CD14-positive monocyte (primary cell): ENCODE measurements around the gene ASB16. TPM values are rescaled to one million over a fixed set of nuclear protein-coding genes. Genes with fewer than 3 reads are reported as not detected.

Experiments
- DNase-seq, 3 donors: peaks; one replicate each; pipeline ENCODE4 v3.0.0-alpha.2; 2011 to 2022
- H2AFZ ChIP-seq: 2 replicates; pipeline ENCODE4 v1.6.0; 2012; ENCODE audit warnings: mild to moderate bottlenecking, low read depth, low read length, inconsistent platforms; ENCODE audit not compliant: insufficient read depth, poor library complexity, severe bottlenecking
- H3K27ac ChIP-seq, 2 donors: 1 replicate in 1 of 2; 2 replicates in 1 of 2; pipeline ENCODE4 v1.5.1; 2012 to 2013; ENCODE audit warnings: low read length in 2 of 2, control low read depth in 1 of 2, inconsistent platforms in 1 of 2, low read depth in 1 of 2, mild to moderate bottlenecking in 1 of 2
- H3K27me3 ChIP-seq, 2 donors: one replicate each; pipeline versions ENCODE4 v1.6.0 to v1.6.1; 2011 to 2013; ENCODE audit warnings: low read length in 2 of 2; ENCODE audit not compliant: control insufficient read depth in 2 of 2, insufficient read depth in 2 of 2
- H3K36me3 ChIP-seq, 2 donors: replicated peaks in 1 of 2; 1 replicate in 1 of 2; 2 replicates in 1 of 2; pipeline versions ENCODE4 v1.5.1 to v1.6.1; 2012 to 2013; ENCODE audit warnings: low read length in 2 of 2, control low read depth in 1 of 2, inconsistent platforms in 1 of 2, mild to moderate bottlenecking in 1 of 2; ENCODE audit not compliant: insufficient read depth in 2 of 2, control insufficient read depth in 1 of 2
- H3K4me1 ChIP-seq, 2 donors: 1 replicate in 1 of 2; 2 replicates in 1 of 2; pipeline versions ENCODE4 v1.5.1 to v1.6.1; 2012 to 2013; ENCODE audit warnings: low read length in 2 of 2, control low read depth in 1 of 2, inconsistent platforms in 1 of 2, mild to moderate bottlenecking in 1 of 2, moderate library complexity in 1 of 2; ENCODE audit not compliant: insufficient read depth in 2 of 2, control insufficient read depth in 1 of 2
- H3K4me2 ChIP-seq: replicated peaks from 2 replicates; pipeline ENCODE3; 2012; ENCODE audit warnings: low read length, moderate library complexity, mild to moderate bottlenecking; ENCODE audit not compliant: poor library complexity, severe bottlenecking; ENCODE audit errors: extremely low read depth
- H3K4me3 ChIP-seq, 3 experiments: fragments of 200-600 bp in 1 of 3; sonication (generic) in 1 of 3; replicated peaks in 1 of 3; 1 replicate in 2 of 3; 2 replicates in 1 of 3; pipeline ENCODE4 v1.5.1; 2011 to 2013; ENCODE audit warnings: low read length in 3 of 3, mild to moderate bottlenecking in 3 of 3, control low read depth in 2 of 3, low read depth in 2 of 3, inconsistent platforms in 1 of 3, moderate library complexity in 1 of 3
- H3K79me2 ChIP-seq: 2 replicates; pipeline ENCODE4 v1.6.0; 2012; ENCODE audit warnings: mild to moderate bottlenecking, control low read depth, inconsistent platforms, low read length, moderate library complexity; ENCODE audit not compliant: insufficient read depth
- H3K9ac ChIP-seq: 2 replicates; pipeline ENCODE4 v1.6.0; 2017; ENCODE audit warnings: low read length, mild to moderate bottlenecking; ENCODE audit not compliant: insufficient read depth, poor library complexity, severe bottlenecking
- H3K9me3 ChIP-seq, 2 donors: replicated peaks in 1 of 2; 1 replicate in 1 of 2; 2 replicates in 1 of 2; pipeline versions ENCODE4 v1.5.1 to v1.6.1; 2012 to 2013; ENCODE audit warnings: low read length in 2 of 2, control low read depth in 1 of 2; ENCODE audit not compliant: control insufficient read depth in 1 of 2, insufficient read depth in 1 of 2
- H4K20me1 ChIP-seq: 2 replicates; pipeline ENCODE4 v1.6.0; 2012; ENCODE audit warnings: mild to moderate bottlenecking, low read length, control low read depth, moderate library complexity; ENCODE audit not compliant: insufficient read depth
- H3K27ac Mint-ChIP-seq, 7 donors: one replicate each; pipeline ENCODE4 v1.8.0; 2020; ENCODE audit warnings: mild to moderate bottlenecking in 7 of 7, mixed read lengths in 7 of 7, moderate library complexity in 6 of 7, inconsistent platforms in 2 of 7
- H3K27me3 Mint-ChIP-seq, 3 donors: one replicate each; pipeline ENCODE4 v1.8.0; 2021 to 2022; ENCODE audit warnings: low read depth in 3 of 3, mild to moderate bottlenecking in 3 of 3, mixed read lengths in 3 of 3, moderate library complexity in 3 of 3, inconsistent platforms in 1 of 3
- H3K36me3 Mint-ChIP-seq, 2 donors: one replicate each; pipeline ENCODE4 v1.8.0; 2020; ENCODE audit warnings: mixed read lengths in 2 of 2, inconsistent platforms in 1 of 2, mild to moderate bottlenecking in 1 of 2
- H3K4me1 Mint-ChIP-seq: one replicate; pipeline ENCODE4 v1.8.0; 2020; ENCODE audit warnings: mild to moderate bottlenecking, mixed read lengths
- H3K4me3 Mint-ChIP-seq, 2 donors: one replicate each; pipeline ENCODE4 v1.8.0; 2020; ENCODE audit warnings: mild to moderate bottlenecking in 2 of 2, mixed read lengths in 2 of 2, moderate library complexity in 1 of 2
- H3K9me3 Mint-ChIP-seq, 7 donors: one replicate each; pipeline ENCODE4 v1.8.0; 2020 to 2022; ENCODE audit warnings: mixed read lengths in 7 of 7, mild to moderate bottlenecking in 6 of 7, moderate library complexity in 6 of 7, inconsistent platforms in 2 of 7
- WGBS: methylation state at CpG from one replicate; pipeline ENCODE4 v1.1.5; 2013; ENCODE audit warnings: missing lambda C conversion rate; ENCODE audit not compliant: insufficient coverage; 5-methylcytosine and 5-hydroxymethylcytosine counted together
- intact Hi-C, 2 donors: fragments of 100-400 bp; cut with micrococcal nuclease; formaldehyde crosslinking; loops; one replicate each; pipeline versions ENCODE4 v1.15.0 to v1.15.1; 2023
- polyA plus RNA-seq, 3 donors: library from polyadenylated mRNA; depleted of rRNA in 1 of 3; unstranded in 2 of 3; stranded (reverse) in 1 of 3; fragments of 300-500 nt in 2 of 3; fragments of >200 nt in 1 of 3; fragmentation: Illumina TruSeq in 2 of 3; gene quantifications; 1 replicate in 2 of 3; 2 replicates in 1 of 3; pipeline ENCODE4 v1.2.3, GENCODE V29; 2012 to 2021
- TF ChIP-seq, protein P1 (sequence below): fragments of 200-600 bp; IDR thresholded peaks from one replicate; pipeline ENCODE4 v1.8.0; 2022; ENCODE audit warnings: antibody characterized with exemption, mild to moderate bottlenecking

Gene ASB16
- polyA plus RNA-seq, 3 donors, result not detected

DNA sequence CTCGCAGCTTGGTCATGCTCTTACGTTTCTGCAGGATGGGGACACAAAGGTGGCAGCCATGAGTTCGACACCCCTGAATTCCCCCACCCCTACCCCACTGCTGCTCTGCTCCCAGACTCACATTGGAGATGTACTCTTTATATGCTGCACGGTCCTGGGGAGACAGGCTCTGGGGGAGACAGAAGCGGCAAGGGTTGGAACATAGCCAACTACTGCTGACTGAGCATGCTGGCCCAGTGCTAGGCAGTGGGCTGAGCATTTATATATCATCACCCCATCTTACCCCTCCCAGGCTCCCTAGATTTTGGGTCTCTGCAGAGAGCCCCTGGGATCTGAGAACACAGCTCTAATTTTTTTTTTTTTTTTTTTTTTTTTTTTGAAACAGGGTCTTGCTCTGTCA lies 37.2 kb downstream of the ASB16 start:
- H3K4me3 ChIP-seq, result no peak overlapping the region
- no peak overlapping the region for H3K9ac ChIP-seq
- H3K27ac ChIP-seq, result no peak overlapping the region
- peaks cover 25% of the 10 kb centered on the region for H4K20me1 ChIP-seq
- intact Hi-C loops, result no loop called here
- no peak overlapping the region for H3K4me2 ChIP-seq
- TF ChIP-seq, protein P1, sequence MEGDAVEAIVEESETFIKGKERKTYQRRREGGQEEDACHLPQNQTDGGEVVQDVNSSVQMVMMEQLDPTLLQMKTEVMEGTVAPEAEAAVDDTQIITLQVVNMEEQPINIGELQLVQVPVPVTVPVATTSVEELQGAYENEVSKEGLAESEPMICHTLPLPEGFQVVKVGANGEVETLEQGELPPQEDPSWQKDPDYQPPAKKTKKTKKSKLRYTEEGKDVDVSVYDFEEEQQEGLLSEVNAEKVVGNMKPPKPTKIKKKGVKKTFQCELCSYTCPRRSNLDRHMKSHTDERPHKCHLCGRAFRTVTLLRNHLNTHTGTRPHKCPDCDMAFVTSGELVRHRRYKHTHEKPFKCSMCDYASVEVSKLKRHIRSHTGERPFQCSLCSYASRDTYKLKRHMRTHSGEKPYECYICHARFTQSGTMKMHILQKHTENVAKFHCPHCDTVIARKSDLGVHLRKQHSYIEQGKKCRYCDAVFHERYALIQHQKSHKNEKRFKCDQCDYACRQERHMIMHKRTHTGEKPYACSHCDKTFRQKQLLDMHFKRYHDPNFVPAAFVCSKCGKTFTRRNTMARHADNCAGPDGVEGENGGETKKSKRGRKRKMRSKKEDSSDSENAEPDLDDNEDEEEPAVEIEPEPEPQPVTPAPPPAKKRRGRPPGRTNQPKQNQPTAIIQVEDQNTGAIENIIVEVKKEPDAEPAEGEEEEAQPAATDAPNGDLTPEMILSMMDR, result no peak
- Mint-ChIP-seq H3K4me3 (no peak overlapping the region), H3K27ac (peak overlapping the region in 1 of 7 donors; percentile 71), H3K9me3 (no peaks in the 10 kb centered on the region), H3K27me3 (no peaks in the 10 kb centered on the region), H3K4me1 (peaks cover 48% of the 10 kb centered on the region), H3K36me3 (peaks cover 36 to 64% of the 10 kb centered on the region in 2 donors)
- peaks cover 36 to 55% of the 10 kb centered on the region in 2 donors for H3K4me1 ChIP-seq
- no peak overlapping the region for H2AFZ ChIP-seq
- H3K79me2 ChIP-seq, result peaks cover 5% of the 10 kb centered on the region
- 74% methylated on average over 5 of the region's 5 CpGs for WGBS
- DNase-seq, result no peak
- H3K9me3 ChIP-seq, result no peaks in the 10 kb centered on the region
- H3K36me3 ChIP-seq, result peaks cover 45 to 57% of the 10 kb centered on the region in 2 donors
- H3K27me3 ChIP-seq, result no peaks in the 10 kb centered on the region

DNA sequence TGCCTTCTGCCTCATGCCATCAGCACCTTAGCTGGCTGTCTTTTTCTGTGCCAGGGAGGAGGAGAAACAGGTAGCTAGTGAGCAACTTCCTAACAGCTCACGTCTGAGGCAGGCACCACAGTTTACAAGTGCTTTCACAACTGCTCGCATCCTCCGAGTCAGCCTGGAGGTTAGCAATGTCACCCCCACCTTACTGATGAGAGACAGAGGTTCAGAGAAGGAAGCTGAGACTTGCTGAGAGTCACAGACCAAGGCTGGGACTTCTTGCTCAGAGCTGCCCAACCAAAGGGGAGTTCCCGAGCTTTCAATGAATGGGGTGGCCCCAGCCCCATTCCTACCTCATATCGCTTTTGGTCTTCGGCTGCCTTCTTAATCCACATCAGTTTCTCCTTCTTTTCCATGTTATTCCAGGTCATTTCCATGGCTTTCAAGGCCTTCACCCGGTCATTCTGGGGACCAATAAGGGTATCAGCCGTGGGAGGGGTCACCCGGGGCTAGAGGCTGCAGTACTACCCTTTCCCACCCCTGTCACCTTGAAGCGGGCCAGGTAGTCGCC lies 39.4 kb downstream of the ASB16 start:
- TF ChIP-seq, protein P1, result no peak
- H2AFZ ChIP-seq, result peak overlapping the region; percentile 41
- H3K9ac ChIP-seq, result no peak overlapping the region
- WGBS, result 77% methylated on average over 8 of the region's 11 CpGs
- Mint-ChIP-seq H3K27ac (peak overlapping the region in 4 of 7 donors; percentile 45 to 61 (median 52)), H3K27me3 (no peaks in the 10 kb centered on the region), H3K4me1 (peaks cover 40% of the 10 kb centered on the region), H3K4me3 (peak overlapping the region in 1 of 2 donors; percentile 24), H3K36me3 (peaks cover 55 to 85% of the 10 kb centered on the region in 2 donors), H3K9me3 (no peaks in the 10 kb centered on the region)
- peaks cover 14 to 45% of the 10 kb centered on the region in 2 donors for H3K4me1 ChIP-seq
- H3K9me3 ChIP-seq, result no peaks in the 10 kb centered on the region
- peak in 1 of 3 donors; percentile 70 for DNase-seq
- peaks cover 56 to 77% of the 10 kb centered on the region in 2 donors for H3K36me3 ChIP-seq
- H3K4me3 ChIP-seq, result no peak overlapping the region
- no peaks in the 10 kb centered on the region for H3K27me3 ChIP-seq
- peak overlapping the region; percentile 42 for H3K4me2 ChIP-seq
- H4K20me1 ChIP-seq, result peaks cover 43% of the 10 kb centered on the region
- H3K79me2 ChIP-seq, result peaks cover 8% of the 10 kb centered on the region
- no peak overlapping the region for H3K27ac ChIP-seq
- intact Hi-C loops, result loop anchor here (2.0 kb wide), 2 partner anchors 141 to 153 kb away; partner anchors contain the start of gene FAM171A2 (in 1 of the 2)
